LHCN-M2 (cell line): ENCODE data around the gene SVIL. TPM values are rescaled to one million over a fixed set of nuclear protein-coding genes. Genes with fewer than 3 reads are reported as not detected.
"Not testable (repeated sequence)": the region's sequence is repeated elsewhere in the genome, so short reads cannot be mapped to it uniquely, and the experiment has no call there.

Experiments used
- DNase-seq: peaks from one replicate; pipeline ENCODE4 v3.0.0-alpha.2; 2012; ENCODE audit warnings: low read depth
- total RNA-seq: library from RNA; depleted of rRNA; stranded (reverse); fragments of >200 nt; gene quantifications from 2 replicates; pipeline ENCODE4 v1.2.3, GENCODE V29; 2014

The SVIL gene
- total RNA-seq, 1 experiment from 2014 or later: 3.7 TPM

DNA sequence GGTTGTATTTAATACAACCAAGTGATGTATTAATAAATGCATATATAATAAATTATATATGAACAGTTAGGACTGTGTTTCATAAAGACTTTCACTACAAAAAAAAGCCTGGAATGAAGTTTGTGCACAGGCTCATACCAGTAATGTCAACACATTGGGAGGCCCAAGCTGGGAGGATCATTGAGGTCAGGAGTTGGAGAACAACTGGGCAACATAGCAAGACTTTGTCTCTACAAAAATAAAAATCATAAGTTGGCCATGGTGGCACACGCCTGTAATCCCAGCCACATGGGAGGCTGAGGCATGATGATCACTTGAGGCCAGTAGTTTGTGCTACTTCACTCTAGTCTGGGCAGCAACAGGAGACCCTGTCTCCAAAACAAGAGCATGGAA, 15.8 kb upstream of the SVIL start:
- DNase-seq: no peak

DNA sequence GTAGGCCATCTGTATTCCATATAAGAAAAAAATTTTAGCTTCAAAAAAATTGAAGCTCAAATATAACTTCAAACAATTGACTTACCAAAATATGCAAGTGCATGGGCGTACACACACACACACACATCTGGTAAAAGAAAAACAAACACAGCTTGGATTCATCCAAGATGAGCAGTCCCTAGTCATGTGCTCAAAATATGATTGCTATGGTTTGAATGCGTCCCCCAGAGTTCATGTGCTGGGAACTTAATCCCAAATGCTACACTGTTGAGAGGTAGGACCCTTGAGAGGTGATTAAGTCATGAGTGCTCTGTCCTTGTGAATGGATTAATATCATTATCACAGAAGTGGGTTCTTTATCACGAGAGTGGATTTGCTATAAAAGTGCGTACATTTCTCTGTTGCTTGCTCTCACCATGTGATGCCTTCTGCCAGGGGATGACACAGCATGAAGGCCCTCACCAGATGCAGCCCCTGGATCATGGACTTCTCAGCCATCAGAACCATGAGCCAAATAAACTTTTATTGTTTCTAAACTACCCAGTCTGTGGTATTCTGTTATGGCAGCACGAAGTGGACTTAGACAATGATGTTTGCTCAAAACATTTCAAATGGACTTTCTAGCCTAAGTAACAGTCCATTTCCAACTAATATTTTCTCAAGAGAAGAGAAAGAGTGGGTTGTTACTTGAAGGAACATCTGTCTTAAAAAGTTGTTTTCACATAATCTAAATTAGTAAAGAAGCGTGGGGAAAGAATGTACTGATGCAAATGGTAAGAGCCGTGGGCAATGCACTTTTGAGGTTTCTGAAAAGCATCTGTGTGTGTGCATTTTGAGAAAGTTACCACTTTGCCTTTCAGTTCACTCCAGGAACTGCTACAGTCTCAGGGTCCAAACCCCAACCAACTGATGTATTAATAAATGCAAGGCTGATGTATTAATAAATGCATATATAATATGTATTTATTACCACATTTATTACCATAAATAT, 15.1 kb upstream of the SVIL start:
- no peak for DNase-seq

DNA sequence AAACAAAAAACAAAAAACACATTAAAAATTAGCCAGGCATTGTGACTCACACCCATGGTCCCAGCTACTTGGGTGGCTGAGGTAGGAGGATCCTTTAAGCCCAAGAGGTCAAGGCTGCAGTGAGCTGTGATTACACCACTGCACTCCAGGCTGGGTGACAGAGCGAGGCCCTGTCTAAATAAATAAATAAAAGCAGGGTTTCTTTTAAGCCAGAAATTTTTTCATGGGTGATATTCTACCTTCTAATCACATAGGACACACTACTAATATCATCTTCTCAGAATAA, 14.2 kb upstream of the SVIL start:
- no peak for DNase-seq

DNA sequence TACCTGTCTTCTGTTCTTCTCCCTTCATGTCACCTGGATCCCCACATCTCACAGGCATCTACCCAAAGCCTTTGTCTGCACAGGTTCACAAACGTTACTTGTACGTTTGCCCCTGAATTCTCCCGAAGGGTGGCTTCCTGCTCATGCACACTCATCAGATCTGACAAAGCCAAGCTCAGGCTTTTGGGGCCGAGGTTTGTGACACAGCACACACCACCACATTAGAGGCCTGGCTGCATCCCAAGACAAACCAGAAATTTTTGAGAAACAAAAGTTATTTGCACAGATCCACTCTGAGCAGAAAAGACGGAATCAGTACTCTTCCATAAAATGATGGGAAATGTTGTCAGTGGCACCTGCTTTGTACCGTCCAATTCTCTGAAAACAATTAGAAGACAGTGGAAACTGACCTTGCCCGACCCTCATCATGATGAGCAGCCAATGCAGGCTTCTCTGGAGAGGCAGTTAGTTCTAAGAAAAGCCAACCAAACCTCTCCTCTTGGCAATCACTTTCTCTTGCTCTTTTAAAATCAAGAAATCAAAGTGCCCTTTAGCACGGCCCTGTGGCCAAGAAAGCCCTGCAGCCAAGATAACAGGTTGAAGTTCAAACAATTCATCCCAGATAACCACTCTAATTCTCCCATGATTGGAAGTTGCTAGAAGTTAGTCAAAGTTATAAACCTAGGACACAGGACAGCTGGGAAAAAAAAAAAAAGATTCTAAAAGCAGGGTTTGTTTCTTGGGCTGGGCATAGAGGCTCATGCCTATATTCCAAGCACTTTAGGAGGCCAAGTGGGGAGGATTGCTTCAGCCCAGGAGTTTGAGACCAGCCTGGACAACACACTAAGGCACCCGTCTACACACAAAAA, 13.6 kb upstream of the SVIL start:
- no peak for DNase-seq

DNA sequence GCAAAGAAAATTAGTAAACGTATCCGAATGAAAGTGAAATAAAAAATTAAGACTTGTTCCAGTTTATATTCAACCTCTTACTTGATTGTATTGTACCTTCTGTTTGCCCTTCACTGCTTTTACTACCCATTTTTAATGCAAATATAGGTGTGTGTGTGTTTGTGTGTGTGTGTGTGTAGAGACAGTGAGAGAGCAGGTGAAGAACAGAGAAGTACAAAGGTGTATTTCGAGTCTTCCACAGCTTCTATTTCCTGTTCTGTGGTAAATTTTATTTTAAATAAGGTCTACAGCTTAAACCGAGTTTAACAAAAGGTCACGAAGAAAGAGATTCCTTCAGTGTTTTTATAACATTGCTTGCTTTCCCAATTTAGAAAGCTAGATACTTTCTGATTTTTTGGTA, 12.7 kb upstream of the SVIL start:
- no peak for DNase-seq

- no peak for DNase-seq
Observed at GRCh38 chr10:29646960-29647461, 12.2 kb upstream of the SVIL start.

- DNase-seq: peak; percentile 87
Observed at GRCh38 chr10:29646238-29646902, 11.6 kb upstream of the SVIL start.

DNA sequence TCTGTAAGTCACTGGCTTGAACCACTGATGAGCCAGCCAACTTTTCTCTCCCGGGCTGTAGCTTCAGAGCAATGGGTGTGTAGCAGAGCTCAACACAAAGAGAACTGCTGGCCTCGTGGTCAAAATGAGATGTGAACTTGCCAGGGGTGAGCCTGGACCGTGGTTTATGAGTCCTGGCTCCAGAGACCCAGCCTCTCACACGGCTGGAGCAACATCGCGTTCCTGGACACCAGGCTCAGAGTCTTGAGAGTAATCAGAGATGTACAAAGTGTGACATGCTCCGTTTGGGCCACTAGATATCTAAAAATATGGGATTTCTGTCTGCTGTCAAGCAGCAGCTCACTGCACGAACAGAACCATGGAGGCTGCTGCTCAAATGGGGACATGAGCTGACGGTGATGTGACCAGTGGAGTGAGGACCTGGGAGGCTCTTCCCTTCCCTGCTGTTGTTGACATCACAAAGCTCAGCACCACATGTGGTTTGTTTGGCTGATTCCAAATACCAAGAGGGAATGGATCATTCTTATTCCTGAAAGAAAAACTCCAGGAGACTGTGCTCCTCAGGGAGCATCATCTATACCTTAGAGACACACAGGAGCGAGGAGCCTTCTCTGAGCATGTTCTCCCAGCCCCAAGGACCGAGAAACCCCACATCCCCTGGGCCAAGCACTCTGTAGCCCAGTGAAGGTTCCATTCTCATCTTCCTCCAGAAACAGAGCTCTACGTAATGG, 9.2 kb upstream of the SVIL start:
- DNase-seq: no peak

DNA sequence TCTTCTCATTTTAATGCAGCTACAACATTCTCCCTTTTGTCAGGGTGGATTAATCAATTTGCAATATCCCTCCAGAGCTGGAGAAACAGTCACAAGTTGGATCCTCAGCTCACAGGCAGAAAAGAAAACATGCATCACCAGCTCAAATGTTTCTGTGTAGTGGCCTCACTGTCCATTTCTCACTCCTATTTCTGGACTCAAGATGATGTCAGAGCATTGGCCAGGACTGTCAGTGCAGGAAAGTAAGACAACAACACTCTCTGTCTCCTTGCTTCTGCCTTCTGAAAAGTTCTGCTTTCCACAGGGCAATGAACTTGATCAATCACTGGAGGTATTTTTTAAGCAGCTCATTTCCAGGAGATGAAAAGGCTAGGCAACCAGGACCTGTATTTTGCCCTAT, 8.2 kb upstream of the SVIL start:
- DNase-seq: peak; percentile 61

DNA sequence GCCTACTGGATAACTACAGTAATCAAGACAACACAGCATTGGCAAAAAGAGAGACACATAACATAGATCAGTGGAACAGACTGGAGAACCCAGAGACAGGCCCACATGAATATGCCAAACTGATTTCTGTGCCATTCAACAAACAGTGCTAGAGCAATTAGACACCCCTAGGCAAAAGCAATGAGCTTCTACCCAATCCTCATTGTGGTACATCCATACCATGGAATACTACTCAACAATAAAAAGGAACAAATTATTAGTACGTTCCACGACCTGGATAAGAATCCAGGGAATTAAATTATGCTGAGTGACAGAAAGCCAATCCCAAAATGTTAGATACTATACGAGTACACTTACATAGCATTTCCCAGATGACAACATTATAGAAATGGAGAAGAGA, 2.8 kb upstream of the SVIL start:
- no peak for DNase-seq

DNA sequence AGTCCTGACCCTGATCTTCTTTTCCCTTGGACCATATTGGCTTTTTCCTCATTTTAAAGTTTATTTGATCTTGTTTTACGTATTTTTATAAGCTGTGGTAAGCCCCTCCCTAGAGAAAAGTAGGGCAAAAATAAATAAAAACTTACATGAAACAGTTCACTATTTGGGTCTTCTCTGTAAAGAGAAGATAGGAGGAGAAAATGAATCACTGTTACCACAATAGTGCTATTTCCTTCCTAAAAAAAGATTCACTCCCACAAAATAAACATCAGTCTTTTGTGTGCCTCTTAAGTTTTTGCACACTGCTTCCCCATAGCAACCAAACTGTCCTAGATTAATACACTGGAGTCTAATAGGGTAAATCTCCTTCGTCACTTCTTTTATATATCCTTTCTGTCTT, 1.4 kb upstream of the SVIL start:
- DNase-seq: peak; percentile 80

DNA sequence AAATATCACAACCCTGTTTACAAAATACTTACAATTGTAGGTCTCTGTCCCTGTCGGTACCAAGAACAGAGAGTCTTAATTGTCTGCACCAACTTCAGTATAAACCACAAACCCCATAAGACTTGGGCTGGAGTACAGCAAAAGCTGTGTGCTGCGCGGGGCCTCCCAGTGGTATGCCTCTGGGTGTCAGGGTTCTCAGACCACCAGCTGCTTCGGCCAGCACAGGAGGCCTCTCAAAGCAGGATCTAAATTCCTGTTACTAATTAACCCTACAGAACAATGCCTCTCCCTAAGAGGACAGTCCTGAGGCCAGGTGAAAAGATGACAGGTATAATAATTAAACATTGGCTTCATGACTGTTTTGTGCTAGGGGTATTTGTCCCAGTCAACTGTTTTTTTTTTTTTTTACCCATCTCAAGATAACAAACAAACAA, 957 bp upstream of the SVIL start:
- DNase-seq: no peak

GRCh38 chr10:29634105-29634504, 666 bp downstream of the SVIL start:
- no peak for DNase-seq

DNA sequence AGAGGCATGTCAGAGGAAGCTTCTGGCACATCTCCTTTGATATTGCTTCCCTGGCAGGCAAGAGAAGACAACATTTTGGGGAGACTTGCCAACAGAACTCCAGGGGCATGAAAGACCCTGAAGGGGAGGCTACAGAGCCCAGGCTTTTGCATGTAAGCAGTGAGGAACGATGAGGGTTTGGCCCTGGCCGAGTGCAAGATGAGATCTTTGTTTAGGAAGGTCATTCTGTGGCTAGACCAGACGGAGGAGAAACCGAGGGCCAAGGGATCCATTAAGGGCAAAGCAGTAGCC, 3.8 kb downstream of the SVIL start:
- DNase-seq: no peak

GRCh38 chr10:29630205-29631048, 4.3 kb downstream of the SVIL start:
- DNase-seq: no peak

GRCh38 chr10:29628912-29629526, 5.8 kb downstream of the SVIL start:
- DNase-seq: no peak

- no peak for DNase-seq
Observed at GRCh38 chr10:29628311-29628710, 6.5 kb downstream of the SVIL start.

DNA sequence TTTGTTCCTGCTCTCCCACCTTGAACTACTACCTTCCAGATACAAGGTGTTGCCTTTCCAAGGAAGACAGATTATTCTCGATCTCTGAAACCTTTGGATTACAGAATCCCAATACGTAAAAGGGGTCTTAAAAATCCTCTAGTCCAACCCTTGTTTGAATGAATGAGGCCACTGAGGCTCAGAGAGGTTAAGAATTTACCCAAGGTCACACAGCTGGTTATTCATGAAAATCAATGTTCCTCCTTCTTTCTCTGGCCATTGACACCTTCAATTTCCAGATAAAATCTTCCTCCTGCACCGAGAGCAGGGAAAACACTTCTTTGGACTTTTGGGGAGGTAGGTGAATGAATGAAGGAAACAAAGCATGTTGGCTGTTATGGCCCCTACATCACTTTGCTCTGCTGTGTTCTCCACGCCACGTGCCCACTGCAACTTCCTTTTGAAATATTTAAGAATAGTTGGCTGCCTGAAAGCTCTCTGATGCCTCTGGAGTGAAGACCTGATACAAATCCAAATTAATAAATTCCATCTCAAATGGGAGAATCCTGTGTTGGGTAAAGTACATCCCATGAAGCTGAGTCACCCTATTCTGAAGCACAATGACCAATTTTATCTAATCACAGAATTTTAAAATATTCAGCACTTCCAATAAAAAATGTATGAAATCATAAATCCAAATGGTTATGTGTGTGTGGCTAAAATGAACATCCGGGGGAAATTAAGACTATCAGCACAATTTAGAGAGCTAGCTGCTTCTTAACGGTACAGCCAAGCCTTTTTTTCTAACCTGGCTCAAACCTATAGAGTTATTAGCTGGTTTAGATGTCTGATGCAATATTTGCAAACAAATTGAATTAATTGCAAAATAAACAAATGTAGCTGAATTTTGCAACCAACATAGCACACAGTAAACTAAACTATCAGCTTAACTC, 7.3 kb downstream of the SVIL start:
- DNase-seq: no peak

DNA sequence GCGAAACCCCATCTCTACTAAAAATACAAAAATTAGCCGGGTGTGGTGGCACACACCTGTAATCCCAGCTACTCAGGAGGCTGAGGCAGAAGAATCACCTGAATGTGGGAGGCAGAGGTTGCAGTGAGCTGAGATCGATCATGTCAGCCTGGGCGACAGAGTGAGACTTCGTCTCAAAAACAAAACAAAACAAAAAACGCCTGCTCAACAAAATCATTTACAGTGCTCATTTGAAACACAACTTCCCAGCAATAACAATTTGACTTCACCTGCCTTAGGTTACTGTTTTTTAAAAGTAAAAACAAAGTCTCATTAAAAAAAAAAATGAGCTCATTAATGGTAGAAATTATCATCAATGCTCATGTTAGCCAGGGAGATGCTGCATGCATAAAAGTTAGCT, 10.4 kb downstream of the SVIL start:
- DNase-seq: not testable (repeated sequence)
